Body of pancreas (tissue), 4 donors: ENCODE measurements around the gene TPRKB. TPM values are rescaled to one million over a fixed set of nuclear protein-coding genes. Genes with fewer than 3 reads are reported as not detected.
"Not testable (repeated sequence)": the region's sequence is repeated elsewhere in the genome, so short reads cannot be mapped to it uniquely, and the experiment has no call there.

Experiments
- ATAC-seq: fragments of 150-250 bp; one replicate; pipeline ENCODE4 v1.9.1; 2016
- DNase-seq, 4 donors: peaks; one replicate each; pipeline ENCODE4 v3.0.0-alpha.2; 2019
- H3K27ac ChIP-seq, 4 donors: fragments of 200-600 bp; sonication (generic); 1 replicate in 3 of 4; 2 replicates in 1 of 4; pipeline versions ENCODE4 v1.5.1 to v1.6.1; 2016 to 2019; ENCODE audit warnings: mild to moderate bottlenecking in 1 of 4, mixed read lengths in 1 of 4, moderate library complexity in 1 of 4
- H3K27me3 ChIP-seq, 2 donors: fragments of 200-600 bp; sonication (generic); one replicate each; pipeline ENCODE4 v1.6.0; 2016; ENCODE audit warnings: mild to moderate bottlenecking in 1 of 2
- H3K36me3 ChIP-seq, 2 donors: fragments of 200-600 bp; sonication (generic); replicated peaks in 1 of 2; 2 replicates each; pipeline ENCODE4 v1.5.1; 2016; ENCODE audit warnings: low read depth in 2 of 2; ENCODE audit not compliant: insufficient read depth in 1 of 2
- H3K4me1 ChIP-seq: fragments of 200-600 bp; sonication (generic); one replicate; pipeline ENCODE4 v1.6.0; 2016
- H3K4me3 ChIP-seq, 2 donors: fragments of 200-600 bp; sonication (generic); 1 replicate in 1 of 2; 2 replicates in 1 of 2; pipeline ENCODE4 v1.5.1; 2016 to 2019
- H3K9me3 ChIP-seq, 3 donors: fragments of 200-600 bp; sonication (generic); 1 replicate in 2 of 3; 2 replicates in 1 of 3; pipeline ENCODE4 v1.5.1; 2016
- POLR2A ChIP-seq, 3 donors: fragments of 450-650 bp; IDR thresholded peaks; one replicate each; pipeline ENCODE4 v1.6.1; 2016; ENCODE audit warnings: antibody characterized with exemption in 3 of 3, mild to moderate bottlenecking in 2 of 3
- WGBS, 2 donors: methylation state at CpG; one replicate each; pipeline ENCODE4 v1.1.5; 2017; 5-methylcytosine and 5-hydroxymethylcytosine counted together
- intact Hi-C: fragments of 100-400 bp; cut with DNase I; formaldehyde crosslinking; loops from one replicate; pipeline ENCODE4 v1.15.1; 2023
- total RNA-seq, 2 donors: library from RNA; depleted of rRNA; stranded (reverse); fragments of >200 nt; gene quantifications; one replicate each; pipeline ENCODE4 v1.1.0, GENCODE V29; 2016
- TF ChIP-seq, protein P1 (sequence below), 7 experiments: fragments of 450-650 bp in 4 of 7; fragments of 200-600 bp in 3 of 7; sonication (generic) in 3 of 7; IDR thresholded peaks; one replicate each; pipeline ENCODE4 v1.5.1; 2016 to 2019; ENCODE audit warnings: antibody characterized with exemption in 7 of 7

The TPRKB gene
- total RNA-seq, 2 donors from 2014 or later: 12.5 to 14.5 TPM

DNA sequence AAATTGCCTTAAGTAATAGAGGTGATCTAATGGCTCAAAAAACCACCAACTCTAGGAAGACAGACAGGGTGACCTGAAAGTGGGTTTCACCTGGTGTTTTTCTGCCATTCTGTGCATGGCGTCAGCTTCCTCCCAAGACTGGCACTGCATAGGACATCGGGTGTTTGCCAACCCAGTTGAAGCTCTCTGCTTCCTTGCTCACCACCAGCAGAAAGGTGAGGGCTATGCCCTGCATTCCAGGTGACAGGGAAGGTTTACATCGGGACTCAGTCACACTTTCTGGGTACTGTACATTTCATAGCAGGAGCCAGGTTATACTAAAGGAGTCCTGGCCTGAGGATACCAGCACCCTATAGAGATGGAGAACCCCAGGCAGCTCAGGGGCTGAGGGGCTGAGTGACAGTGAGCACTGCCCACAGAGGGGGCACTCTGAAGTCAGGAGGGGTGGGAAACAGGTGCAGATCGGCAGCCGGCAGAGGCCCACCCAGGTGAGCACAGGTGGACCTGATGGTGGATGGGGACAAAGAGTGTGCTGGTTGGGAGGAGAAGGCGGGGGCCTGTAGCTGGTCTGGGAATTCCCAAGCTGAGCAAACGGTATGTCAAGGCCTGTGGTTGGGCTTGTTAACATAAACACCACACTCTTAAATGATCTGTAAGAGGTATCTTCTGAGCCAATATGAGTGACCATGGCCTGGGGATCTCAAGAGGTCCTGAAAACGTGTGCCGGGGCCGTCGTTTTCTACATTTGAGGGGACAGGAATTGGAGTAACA lies 18.1 kb downstream of the TPRKB start:
- Histone ChIP-seq H3K9me3 (no peaks in the 10 kb centered on the region), H3K36me3 (no peaks in the 10 kb centered on the region), H3K27ac (no peak overlapping the region), H3K27me3 (no peaks in the 10 kb centered on the region), H3K4me1 (no peaks in the 10 kb centered on the region), H3K4me3 (no peak overlapping the region)
- intact Hi-C loops: no loop called here
- no peak for TF ChIP-seq POLR2A (IDR thresholded peaks at IDR 0.05)
- TF ChIP-seq, protein P1, sequence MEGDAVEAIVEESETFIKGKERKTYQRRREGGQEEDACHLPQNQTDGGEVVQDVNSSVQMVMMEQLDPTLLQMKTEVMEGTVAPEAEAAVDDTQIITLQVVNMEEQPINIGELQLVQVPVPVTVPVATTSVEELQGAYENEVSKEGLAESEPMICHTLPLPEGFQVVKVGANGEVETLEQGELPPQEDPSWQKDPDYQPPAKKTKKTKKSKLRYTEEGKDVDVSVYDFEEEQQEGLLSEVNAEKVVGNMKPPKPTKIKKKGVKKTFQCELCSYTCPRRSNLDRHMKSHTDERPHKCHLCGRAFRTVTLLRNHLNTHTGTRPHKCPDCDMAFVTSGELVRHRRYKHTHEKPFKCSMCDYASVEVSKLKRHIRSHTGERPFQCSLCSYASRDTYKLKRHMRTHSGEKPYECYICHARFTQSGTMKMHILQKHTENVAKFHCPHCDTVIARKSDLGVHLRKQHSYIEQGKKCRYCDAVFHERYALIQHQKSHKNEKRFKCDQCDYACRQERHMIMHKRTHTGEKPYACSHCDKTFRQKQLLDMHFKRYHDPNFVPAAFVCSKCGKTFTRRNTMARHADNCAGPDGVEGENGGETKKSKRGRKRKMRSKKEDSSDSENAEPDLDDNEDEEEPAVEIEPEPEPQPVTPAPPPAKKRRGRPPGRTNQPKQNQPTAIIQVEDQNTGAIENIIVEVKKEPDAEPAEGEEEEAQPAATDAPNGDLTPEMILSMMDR (IDR thresholded peaks at IDR 0.05): no peak
- ATAC-seq (no peak), DNase-seq (no peak)
- 40 to 56% methylated on average over 11 of the region's 11 CpGs for WGBS, 2 donors

DNA sequence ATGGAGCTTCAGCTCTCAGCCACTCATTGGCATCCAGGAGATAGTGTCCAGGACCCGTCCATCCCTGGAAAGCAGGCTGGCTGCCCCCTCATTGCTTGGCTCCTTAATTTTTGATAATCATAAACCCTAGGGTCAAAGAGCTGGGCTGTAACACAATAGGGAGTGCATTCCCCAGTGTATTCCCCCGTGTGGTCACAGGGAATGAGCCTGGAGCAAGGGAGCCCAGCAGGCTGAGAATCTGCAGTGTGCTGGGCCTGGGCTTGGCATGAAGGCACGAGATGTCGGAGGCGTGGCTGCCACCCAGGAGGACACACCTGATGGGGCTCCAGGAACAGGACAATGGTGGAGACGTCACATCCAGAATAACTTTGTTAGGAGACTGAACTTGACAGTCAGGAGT lies 18.7 kb downstream of the TPRKB start:
- no peaks in the 10 kb centered on the region for H3K4me1 ChIP-seq
- intact Hi-C loops: no loop called here

DNA sequence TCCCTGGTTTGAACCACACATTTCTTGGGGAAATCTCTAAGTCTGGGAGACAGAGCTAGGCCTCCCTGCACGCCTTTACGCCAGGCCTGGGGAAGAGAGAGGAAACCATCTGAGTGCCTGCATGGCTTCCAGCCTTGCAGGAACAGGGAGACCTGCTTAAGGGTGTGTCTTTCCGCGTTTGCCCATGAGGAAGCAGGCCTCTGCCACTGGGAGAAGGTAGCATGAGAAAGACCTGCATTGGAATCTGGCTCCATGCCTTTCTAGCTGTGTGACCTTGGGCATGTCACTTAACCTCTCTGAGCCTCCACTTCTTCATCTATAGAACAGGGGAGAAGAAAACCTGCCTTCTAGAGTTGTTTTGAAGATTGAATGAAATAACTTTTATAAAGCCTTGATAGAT lies 19.4 kb downstream of the TPRKB start:
- H3K36me3 ChIP-seq, DNase-seq, H3K4me1 ChIP-seq, ATAC-seq, H3K27me3 ChIP-seq, H3K27ac ChIP-seq, H3K4me3 ChIP-seq, H3K9me3 ChIP-seq, intact Hi-C loops: not testable (repeated sequence)
- WGBS, 2 donors: 86% methylated on average over 2 to 4 of the region's 4 CpGs

More for the DNA sequence above, 18.7 kb downstream of the TPRKB start:
- no peak for ATAC-seq
- Histone ChIP-seq H3K9me3 (no peaks in the 10 kb centered on the region), H3K4me3 (no peak overlapping the region), H3K27me3 (no peaks in the 10 kb centered on the region), H3K27ac (no peak overlapping the region), H3K36me3 (no peaks in the 10 kb centered on the region)
- 79 to 83% methylated on average over 6 of the region's 6 CpGs for WGBS, 2 donors
- no peak for TF ChIP-seq POLR2A (IDR thresholded peaks at IDR 0.05)
- TF ChIP-seq, protein P1 (IDR thresholded peaks at IDR 0.05): no peak
- DNase-seq: no peak

DNA sequence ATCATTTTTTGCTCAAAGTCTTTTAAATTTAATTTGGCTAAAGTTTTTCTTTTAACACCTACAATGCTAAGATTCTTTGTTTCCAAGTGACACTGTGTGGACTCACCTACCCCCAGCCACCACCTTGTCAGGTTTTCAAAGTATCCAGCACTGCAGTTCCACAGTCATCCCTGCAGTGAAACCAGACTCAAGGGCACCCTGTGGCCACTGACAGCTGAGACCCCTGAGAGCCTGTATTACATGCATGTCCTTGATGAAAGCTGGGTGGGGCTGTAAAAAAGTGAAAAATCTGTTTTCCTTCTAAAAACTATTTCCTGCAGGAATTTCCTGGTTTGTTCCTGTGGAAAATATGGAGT lies 19.9 kb downstream of the TPRKB start:
- H3K27ac ChIP-seq: no peak overlapping the region
- DNase-seq (no peak), ATAC-seq (no peak)
- intact Hi-C loops: no loop called here
- H3K4me3 ChIP-seq: no peak overlapping the region
- TF ChIP-seq, protein P1 (IDR thresholded peaks at IDR 0.05): no peak
- H3K4me1 ChIP-seq: no peaks in the 10 kb centered on the region
- no peaks in the 10 kb centered on the region for H3K9me3 ChIP-seq
- H3K27me3 ChIP-seq: no peaks in the 10 kb centered on the region
- H3K36me3 ChIP-seq: no peaks in the 10 kb centered on the region

DNA sequence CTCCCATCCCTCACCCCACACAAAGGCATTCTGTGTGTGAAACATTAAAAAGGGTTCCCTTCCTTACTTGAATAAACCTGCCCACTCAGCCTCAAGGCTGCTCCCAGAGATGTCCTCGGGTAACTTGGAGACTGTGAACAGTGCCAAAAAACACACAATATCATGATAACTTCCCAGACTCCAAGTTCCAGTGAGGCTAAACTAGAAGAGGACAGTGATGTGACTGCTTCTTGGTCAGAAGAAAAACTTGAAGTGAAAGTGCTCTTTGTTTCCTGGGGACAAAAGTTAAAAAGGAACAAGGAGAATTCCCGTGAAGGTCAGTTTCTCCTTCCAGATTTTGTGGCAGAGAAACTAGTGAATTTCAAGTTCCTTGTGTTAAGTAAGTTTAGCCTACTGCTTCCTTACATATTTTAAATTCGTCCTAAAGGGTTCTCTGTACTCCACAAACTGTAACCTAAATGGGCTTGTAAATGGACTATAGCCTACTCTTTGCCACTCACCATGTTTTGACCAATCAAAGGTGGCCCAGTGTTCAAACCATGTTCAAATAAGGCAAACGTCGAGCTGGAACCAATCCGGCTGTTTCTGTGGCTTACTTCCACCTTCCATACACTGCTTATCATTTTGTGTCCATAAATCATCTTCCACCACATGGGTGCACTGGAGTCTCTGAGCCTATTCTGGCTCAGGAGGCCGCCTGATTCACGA lies 20.4 kb downstream of the TPRKB start:
- peak overlapping the region in 1 of 4 donors; percentile 7 for H3K27ac ChIP-seq
- no peaks in the 10 kb centered on the region for H3K36me3 ChIP-seq
- intact Hi-C loops: no loop called here
- no peak overlapping the region for H3K4me3 ChIP-seq
- TF ChIP-seq, protein P1 (IDR thresholded peaks at IDR 0.05): no peak
- TF ChIP-seq POLR2A (IDR thresholded peaks at IDR 0.05): no peak
- WGBS, 2 donors: 35 to 37% methylated on average over 8 of the region's 8 CpGs
- no peaks in the 10 kb centered on the region for H3K27me3 ChIP-seq
- ATAC-seq (peak; percentile 60), DNase-seq (peak in 1 of 4 donors; percentile 34)
- H3K4me1 ChIP-seq: no peaks in the 10 kb centered on the region
- no peaks in the 10 kb centered on the region for H3K9me3 ChIP-seq
